WTC11 (cell line): Measurements from ENCODE around the gene SYTL2. TPM values are rescaled to one million over a fixed set of nuclear protein-coding genes. Genes with fewer than 3 reads are reported as not detected.

Experiments used
- ATAC-seq: fragments of 200-7000 bp; cut with Tn5 transposase; 2 replicates; pipeline ENCODE4 v1.10.0; 2021; ENCODE audit warnings: mild to moderate bottlenecking, moderate library complexity
- CTCF ChIA-PET: fragments of 300-600 bp; sonication (Branson Sonifier 250); formaldehyde crosslinking; loops from one replicate; lab custom pipeline; 2021; ENCODE audit warnings: antibody characterized with exemption; lab: Charles Lee
- POLR2A ChIA-PET: fragments of 350-600 bp; sonication (Branson Sonifier 250); formaldehyde crosslinking; loops from one replicate; lab custom pipeline; 2021; ENCODE audit warnings: antibody characterized with exemption; lab: Charles Lee
- DNase-seq: peaks from one replicate; pipeline ENCODE4 v3.0.0; 2021; ENCODE audit warnings: low spot score
- H3K27ac Mint-ChIP-seq: 2 replicates; pipeline ENCODE4 v1.8.0; 2021; ENCODE audit warnings: mixed read lengths
- H3K27me3 Mint-ChIP-seq: 2 replicates; pipeline ENCODE4 v1.8.0; 2021; ENCODE audit warnings: low read depth, mild to moderate bottlenecking, moderate library complexity, mixed read lengths
- H3K36me3 Mint-ChIP-seq: 2 replicates; pipeline ENCODE4 v1.8.0; 2021; ENCODE audit warnings: mixed read lengths
- H3K4me1 Mint-ChIP-seq: 2 replicates; pipeline ENCODE4 v1.8.0; 2022; ENCODE audit warnings: mixed read lengths
- H3K4me3 Mint-ChIP-seq: 2 replicates; pipeline ENCODE4 v1.8.0; 2021; ENCODE audit warnings: mild to moderate bottlenecking, moderate library complexity, mixed read lengths
- H3K9me3 Mint-ChIP-seq: 2 replicates; pipeline ENCODE4 v1.8.0; 2021; ENCODE audit warnings: mixed read lengths
- AFF4 ChIP-seq: sonication (generic); formaldehyde crosslinking; IDR thresholded peaks from 2 replicates; pipeline ENCODE4 v1.8.1; 2023; ENCODE audit warnings: mild to moderate bottlenecking, missing genetic modification reagents, borderline replicate concordance
- ATF6 ChIP-seq: sonication (generic); formaldehyde crosslinking; IDR thresholded peaks from 2 replicates; pipeline ENCODE4 v1.8.1; 2023; ENCODE audit warnings: mild to moderate bottlenecking, missing genetic modification reagents
- E2F1 ChIP-seq: sonication (generic); formaldehyde crosslinking; IDR thresholded peaks from 2 replicates; pipeline ENCODE4 v1.8.0; 2022; ENCODE audit warnings: mild to moderate bottlenecking, missing genetic modification reagents
- FOXJ3 ChIP-seq: sonication (generic); formaldehyde crosslinking; IDR thresholded peaks from 2 replicates; pipeline ENCODE4 v1.9.0; 2021; ENCODE audit warnings: missing genetic modification reagents, mild to moderate bottlenecking, borderline replicate concordance
- FOXP1 ChIP-seq: sonication (generic); formaldehyde crosslinking; IDR thresholded peaks from 2 replicates; pipeline ENCODE4 v1.8.0; 2022; ENCODE audit warnings: missing genetic modification reagents, mild to moderate bottlenecking, moderate library complexity, borderline replicate concordance
- JAZF1 ChIP-seq: fragments of 250-450 bp; sonication (Bioruptor Pico); IDR thresholded peaks from 2 replicates; pipeline ENCODE4 v1.9.0; 2021; ENCODE audit warnings: moderate library complexity, mild to moderate bottlenecking, inconsistent platforms
- KAT7 ChIP-seq: sonication (generic); formaldehyde crosslinking; IDR thresholded peaks from 2 replicates; pipeline ENCODE4 v1.8.1; 2023; ENCODE audit warnings: missing genetic modification reagents, mild to moderate bottlenecking, borderline replicate concordance
- PREB ChIP-seq: sonication (generic); formaldehyde crosslinking; IDR thresholded peaks from 2 replicates; pipeline ENCODE4 v1.8.1; 2022; ENCODE audit warnings: mild to moderate bottlenecking, missing genetic modification reagents, moderate library complexity, borderline replicate concordance
- SMAD3 ChIP-seq: sonication (generic); formaldehyde crosslinking; IDR thresholded peaks from 2 replicates; pipeline ENCODE4 v1.8.0; 2022; ENCODE audit warnings: missing genetic modification reagents, mild to moderate bottlenecking, borderline replicate concordance
- TEAD4 ChIP-seq: sonication (generic); formaldehyde crosslinking; IDR thresholded peaks from 2 replicates; pipeline ENCODE4 v1.8.0; 2022; ENCODE audit warnings: mild to moderate bottlenecking, missing genetic modification reagents
- ZNF138 ChIP-seq: sonication (generic); formaldehyde crosslinking; conservative IDR thresholded peaks from 2 replicates; pipeline ENCODE4 v1.8.1; 2022; ENCODE audit warnings: mild to moderate bottlenecking, moderate library complexity, missing genetic modification reagents
- ZNF232 ChIP-seq: sonication (generic); formaldehyde crosslinking; IDR thresholded peaks from 2 replicates; pipeline ENCODE4 v1.8.0; 2022; ENCODE audit warnings: mild to moderate bottlenecking, missing genetic modification reagents
- ZNF263 ChIP-seq: sonication (generic); formaldehyde crosslinking; IDR thresholded peaks from 2 replicates; pipeline ENCODE4 v1.8.1; 2022; ENCODE audit warnings: low read depth, mild to moderate bottlenecking, moderate library complexity, missing genetic modification reagents
- ZNF396 ChIP-seq: fragments of 250-450 bp; sonication (Bioruptor Pico); IDR thresholded peaks from 2 replicates; pipeline ENCODE4 v1.8.0; 2021; ENCODE audit warnings: mild to moderate bottlenecking, moderate library complexity, borderline replicate concordance
- ZSCAN18 ChIP-seq: fragments of 250-450 bp; sonication (Bioruptor Pico); IDR thresholded peaks from 2 replicates; pipeline ENCODE4 v2.1.2; 2022; ENCODE audit warnings: mild to moderate bottlenecking, moderate library complexity
- total RNA-seq: library from RNA; stranded (reverse); gene quantifications from 3 replicates; pipeline ENCODE4 v1.2.3, GENCODE V29; 2021
- TF ChIP-seq, protein P1 (sequence below): sonication (generic); formaldehyde crosslinking; conservative IDR thresholded peaks from 2 replicates; pipeline ENCODE4 v1.8.1; 2022; ENCODE audit warnings: mild to moderate bottlenecking, missing genetic modification reagents
- TF ChIP-seq, protein P2 (sequence below): sonication (generic); formaldehyde crosslinking; IDR thresholded peaks from 2 replicates; pipeline ENCODE4 v1.8.1; 2022; ENCODE audit warnings: low read depth, missing genetic modification reagents, borderline replicate concordance
- TF ChIP-seq, protein P3 (sequence below): sonication (generic); formaldehyde crosslinking; IDR thresholded peaks from 2 replicates; pipeline ENCODE4 v1.8.1; 2022; ENCODE audit warnings: missing genetic modification reagents, borderline replicate concordance

SYTL2 gene
- total RNA-seq, 1 experiment from 2014 or later: 7.1 TPM

- TF ChIP-seq, protein P1, sequence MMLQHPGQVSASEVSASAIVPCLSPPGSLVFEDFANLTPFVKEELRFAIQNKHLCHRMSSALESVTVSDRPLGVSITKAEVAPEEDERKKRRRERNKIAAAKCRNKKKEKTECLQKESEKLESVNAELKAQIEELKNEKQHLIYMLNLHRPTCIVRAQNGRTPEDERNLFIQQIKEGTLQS (CRISPR knock-in tag): no peak
- TF ChIP-seq TEAD4 (CRISPR knock-in tag) (no peak), FOXJ3 (no peak), ZNF396 (CRISPR knock-in tag) (no peak), SMAD3 (CRISPR knock-in tag) (no peak)
Measured at GRCh38 chr11:85822814-85823213, 11.9 kb upstream of the SYTL2 start (continued).

DNA sequence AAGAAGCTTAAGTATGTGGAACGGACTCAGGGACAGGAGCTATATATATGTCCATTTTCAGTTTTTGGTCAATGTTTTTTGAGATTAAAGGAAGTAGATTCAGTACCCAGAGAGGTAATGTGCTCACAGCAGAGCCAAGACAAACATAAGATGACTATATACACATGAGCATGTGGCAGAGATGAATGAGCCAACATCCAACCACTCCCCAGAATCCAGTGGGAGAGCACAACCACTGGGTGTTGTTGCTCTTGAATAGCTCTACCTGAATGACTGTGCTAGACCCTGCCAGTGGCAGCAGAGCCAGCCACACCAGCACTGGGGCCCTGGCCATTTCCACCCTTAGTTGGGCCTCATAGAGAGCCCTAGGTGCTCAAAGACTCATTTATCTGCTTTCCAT, 10.7 kb upstream of the SYTL2 start:
- ATAC-seq: no peak
- CTCF ChIA-PET: no interaction called here
- H3K4me3 Mint-ChIP-seq: no peak overlapping the region
- H3K27me3 Mint-ChIP-seq: no peaks in the 10 kb centered on the region; the same call in 1 of the 2 replicates
- no peaks in the 10 kb centered on the region for H3K4me1 Mint-ChIP-seq
- TF ChIP-seq, protein P2, sequence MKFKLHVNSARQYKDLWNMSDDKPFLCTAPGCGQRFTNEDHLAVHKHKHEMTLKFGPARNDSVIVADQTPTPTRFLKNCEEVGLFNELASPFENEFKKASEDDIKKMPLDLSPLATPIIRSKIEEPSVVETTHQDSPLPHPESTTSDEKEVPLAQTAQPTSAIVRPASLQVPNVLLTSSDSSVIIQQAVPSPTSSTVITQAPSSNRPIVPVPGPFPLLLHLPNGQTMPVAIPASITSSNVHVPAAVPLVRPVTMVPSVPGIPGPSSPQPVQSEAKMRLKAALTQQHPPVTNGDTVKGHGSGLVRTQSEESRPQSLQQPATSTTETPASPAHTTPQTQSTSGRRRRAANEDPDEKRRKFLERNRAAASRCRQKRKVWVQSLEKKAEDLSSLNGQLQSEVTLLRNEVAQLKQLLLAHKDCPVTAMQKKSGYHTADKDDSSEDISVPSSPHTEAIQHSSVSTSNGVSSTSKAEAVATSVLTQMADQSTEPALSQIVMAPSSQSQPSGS (CRISPR knock-in tag): no peak
- TF ChIP-seq FOXP1 (CRISPR knock-in tag): no peak
- TF ChIP-seq ATF6 (CRISPR knock-in tag): no peak
- no peak for TF ChIP-seq E2F1 (CRISPR knock-in tag)
- no peak for TF ChIP-seq ZNF263 (CRISPR knock-in tag)
- no peak for TF ChIP-seq JAZF1 (CRISPR knock-in tag)
- TF ChIP-seq, all 79 proteins: peak for 0
- Mint-ChIP-seq H3K9me3 (no peaks in the 10 kb centered on the region), H3K36me3 (no peaks in the 10 kb centered on the region), H3K27ac (no peak overlapping the region)
- POLR2A ChIA-PET: no interaction called here
- no peak for DNase-seq

- no peak for ATAC-seq
- H3K27me3 Mint-ChIP-seq: no peaks in the 10 kb centered on the region; the same call in 1 of the 2 replicates
- no peaks in the 10 kb centered on the region for H3K36me3 Mint-ChIP-seq
- no peak overlapping the region for H3K27ac Mint-ChIP-seq
- H3K9me3 Mint-ChIP-seq: no peaks in the 10 kb centered on the region
- no peaks in the 10 kb centered on the region for H3K4me1 Mint-ChIP-seq
- DNase-seq: no peak
- H3K4me3 Mint-ChIP-seq: no peak overlapping the region
- ChIA-PET POLR2A (no interaction called here), CTCF (no interaction called here)
- TF ChIP-seq PREB (CRISPR knock-in tag) (no peak), ZSCAN18 (CRISPR knock-in tag) (no peak), ZNF232 (CRISPR knock-in tag) (no peak), AFF4 (no peak), E2F1 (CRISPR knock-in tag) (no peak), ZNF138 (CRISPR knock-in tag) (no peak), KAT7 (no peak)
- TF ChIP-seq, protein P3, sequence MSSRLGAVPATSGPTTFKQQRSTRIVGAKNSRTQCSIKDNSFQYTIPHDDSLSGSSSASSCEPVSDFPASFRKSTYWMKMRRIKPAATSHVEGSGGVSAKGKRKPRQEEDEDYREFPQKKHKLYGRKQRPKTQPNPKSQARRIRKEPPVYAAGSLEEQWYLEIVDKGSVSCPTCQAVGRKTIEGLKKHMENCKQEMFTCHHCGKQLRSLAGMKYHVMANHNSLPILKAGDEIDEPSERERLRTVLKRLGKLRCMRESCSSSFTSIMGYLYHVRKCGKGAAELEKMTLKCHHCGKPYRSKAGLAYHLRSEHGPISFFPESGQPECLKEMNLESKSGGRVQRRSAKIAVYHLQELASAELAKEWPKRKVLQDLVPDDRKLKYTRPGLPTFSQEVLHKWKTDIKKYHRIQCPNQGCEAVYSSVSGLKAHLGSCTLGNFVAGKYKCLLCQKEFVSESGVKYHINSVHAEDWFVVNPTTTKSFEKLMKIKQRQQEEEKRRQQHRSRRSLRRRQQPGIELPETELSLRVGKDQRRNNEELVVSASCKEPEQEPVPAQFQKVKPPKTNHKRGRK (CRISPR knock-in tag): no peak
Measured at GRCh38 chr11:85819441-85819840, 8.5 kb upstream of the SYTL2 start.
